Colonic mucosa (tissue), 4 donors: ENCODE results near the gene CTSF. TPM values are rescaled to one million over a fixed set of nuclear protein-coding genes. Genes with fewer than 3 reads are reported as not detected.

Source experiments
- DNase-seq: peaks from one replicate; pipeline ENCODE4 v3.0.0-alpha.2; 2020
- H3K27ac ChIP-seq: fragments of 200-600 bp; one replicate; pipeline ENCODE4 v1.8.0; 2021
- H3K27me3 ChIP-seq: fragments of 200-600 bp; one replicate; pipeline ENCODE4 v1.8.0; 2021
- H3K36me3 ChIP-seq: fragments of 200-600 bp; one replicate; pipeline ENCODE4 v1.8.0; 2021
- H3K4me1 ChIP-seq: fragments of 200-600 bp; one replicate; pipeline ENCODE4 v1.8.0; 2021; ENCODE audit warnings: mild to moderate bottlenecking
- H3K4me3 ChIP-seq: fragments of 200-600 bp; one replicate; pipeline ENCODE4 v1.8.0; 2021
- H3K9ac ChIP-seq, 2 donors: one replicate each; pipeline ENCODE4 v1.7.0; 2013; ENCODE audit warnings: control low read depth in 2 of 2, low read depth in 2 of 2, low read length in 2 of 2
- H3K9me3 ChIP-seq: fragments of 200-600 bp; one replicate; pipeline ENCODE4 v1.8.0; 2021
- intact Hi-C: fragments of 100-400 bp; cut with DNase I; formaldehyde crosslinking; loops from one replicate; pipeline ENCODE4 v1.14.1; 2022
- total RNA-seq, 2 donors: library from RNA; stranded (reverse); fragmentation: NEBNext Ultra II Directional in 1 of 2; extraction: Animal tissue kit (Norgen Biotek cat#: 25700) in 1 of 2; gene quantifications; one replicate each; pipeline ENCODE4 v1.2.1, GENCODE V29; 2021
- TF ChIP-seq, protein P1 (sequence below): fragments of 200-600 bp; IDR thresholded peaks from one replicate; pipeline ENCODE4 v1.8.0; 2022; ENCODE audit warnings: antibody characterized with exemption, mild to moderate bottlenecking
- donor health status: healthy.
- donor health status: DM: no; HTN: no; CAD: no.
- donor health status: DM: no; HTN: no; CAD: no.

Gene CTSF
- total RNA-seq, 2 donors from 2014 or later: 3.1 to 17.3 TPM

DNA sequence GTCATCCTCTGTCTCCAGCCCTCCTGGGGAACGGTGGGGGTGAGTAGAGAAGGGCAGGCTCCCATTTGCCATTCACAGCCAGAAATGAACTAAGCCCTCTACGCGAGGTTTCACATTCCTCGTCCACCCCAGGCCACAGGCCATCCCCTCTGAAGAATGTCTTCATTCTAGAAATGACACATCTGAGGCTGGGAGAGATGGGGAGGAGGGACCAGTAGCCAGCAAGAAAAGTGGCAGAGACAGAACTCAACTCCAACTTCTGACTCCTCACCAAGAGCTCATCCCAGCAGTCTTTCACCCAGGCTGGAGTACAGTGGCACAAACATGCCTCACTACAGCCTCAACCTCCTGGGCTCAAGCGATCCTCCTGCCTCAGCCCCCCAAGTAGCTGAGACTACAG, 3.4 kb downstream of the CTSF start:
- Histone ChIP-seq H3K27me3 (peaks cover 4% of the 10 kb centered on the region), H3K4me1 (no peaks in the 10 kb centered on the region), H3K9me3 (no peaks in the 10 kb centered on the region), H3K27ac (no peak overlapping the region), H3K9ac (no peak overlapping the region), H3K4me3 (no peak overlapping the region), H3K36me3 (no peaks in the 10 kb centered on the region)
- TF ChIP-seq, protein P1, sequence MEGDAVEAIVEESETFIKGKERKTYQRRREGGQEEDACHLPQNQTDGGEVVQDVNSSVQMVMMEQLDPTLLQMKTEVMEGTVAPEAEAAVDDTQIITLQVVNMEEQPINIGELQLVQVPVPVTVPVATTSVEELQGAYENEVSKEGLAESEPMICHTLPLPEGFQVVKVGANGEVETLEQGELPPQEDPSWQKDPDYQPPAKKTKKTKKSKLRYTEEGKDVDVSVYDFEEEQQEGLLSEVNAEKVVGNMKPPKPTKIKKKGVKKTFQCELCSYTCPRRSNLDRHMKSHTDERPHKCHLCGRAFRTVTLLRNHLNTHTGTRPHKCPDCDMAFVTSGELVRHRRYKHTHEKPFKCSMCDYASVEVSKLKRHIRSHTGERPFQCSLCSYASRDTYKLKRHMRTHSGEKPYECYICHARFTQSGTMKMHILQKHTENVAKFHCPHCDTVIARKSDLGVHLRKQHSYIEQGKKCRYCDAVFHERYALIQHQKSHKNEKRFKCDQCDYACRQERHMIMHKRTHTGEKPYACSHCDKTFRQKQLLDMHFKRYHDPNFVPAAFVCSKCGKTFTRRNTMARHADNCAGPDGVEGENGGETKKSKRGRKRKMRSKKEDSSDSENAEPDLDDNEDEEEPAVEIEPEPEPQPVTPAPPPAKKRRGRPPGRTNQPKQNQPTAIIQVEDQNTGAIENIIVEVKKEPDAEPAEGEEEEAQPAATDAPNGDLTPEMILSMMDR: no peak
- intact Hi-C loops: no loop called here
- DNase-seq: no peak

DNA sequence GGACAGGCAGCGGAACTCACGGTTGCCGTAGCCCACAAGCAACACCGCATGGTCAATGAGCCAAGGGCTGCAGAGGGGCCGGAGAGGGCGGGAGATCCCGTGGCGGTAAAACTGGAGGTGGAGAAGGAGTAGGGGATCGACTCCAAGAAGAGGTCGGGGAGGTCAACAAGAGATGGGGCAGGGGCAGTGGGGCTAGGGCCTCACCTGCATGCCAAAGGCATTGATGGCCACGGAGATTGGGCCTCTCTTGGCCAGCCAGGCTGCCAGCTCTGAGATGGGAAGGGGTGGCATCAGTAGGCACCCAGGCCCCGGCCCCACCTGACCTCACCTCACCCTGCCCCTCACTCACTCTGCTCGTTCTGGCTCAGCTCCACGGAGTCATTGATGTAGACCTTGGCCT, 3.9 kb downstream of the CTSF start:
- H3K9ac ChIP-seq: no peak overlapping the region
- H3K9me3 ChIP-seq: no peaks in the 10 kb centered on the region
- TF ChIP-seq, protein P1: no peak
- no peak overlapping the region for H3K27ac ChIP-seq
- H3K27me3 ChIP-seq: peaks cover 4% of the 10 kb centered on the region
- no peak for DNase-seq
- H3K36me3 ChIP-seq: no peaks in the 10 kb centered on the region
- H3K4me1 ChIP-seq: no peaks in the 10 kb centered on the region
- intact Hi-C loops: no loop called here
- no peak overlapping the region for H3K4me3 ChIP-seq

DNA sequence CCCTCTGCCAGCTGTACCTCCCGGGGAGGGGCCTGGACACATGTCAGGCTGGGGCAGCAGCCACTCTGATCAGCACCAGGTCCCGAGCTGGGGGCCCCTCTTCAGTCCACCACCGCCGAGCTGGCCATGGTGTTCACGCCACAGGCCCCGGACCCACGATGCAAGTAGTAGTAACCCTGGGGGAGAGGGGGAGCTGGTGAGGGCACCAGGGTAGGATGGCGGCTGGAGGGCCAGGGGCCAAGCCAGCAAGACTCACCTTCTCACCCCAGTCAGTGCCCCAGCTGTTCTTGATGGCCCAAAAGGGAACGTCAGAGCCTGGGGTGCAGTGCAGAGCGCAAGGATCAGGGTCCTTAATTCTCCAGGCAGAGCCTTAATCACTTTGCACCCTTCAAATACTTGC, 4.6 kb downstream of the CTSF start:
- H3K27me3 ChIP-seq: peaks cover 4% of the 10 kb centered on the region
- TF ChIP-seq, protein P1: no peak
- no peak overlapping the region for H3K4me3 ChIP-seq
- H3K9me3 ChIP-seq: no peaks in the 10 kb centered on the region
- H3K4me1 ChIP-seq: no peaks in the 10 kb centered on the region
- no peak for DNase-seq
- no peak overlapping the region for H3K9ac ChIP-seq
- H3K27ac ChIP-seq: no peak overlapping the region
- intact Hi-C loops: no loop called here
- H3K36me3 ChIP-seq: no peaks in the 10 kb centered on the region

DNA sequence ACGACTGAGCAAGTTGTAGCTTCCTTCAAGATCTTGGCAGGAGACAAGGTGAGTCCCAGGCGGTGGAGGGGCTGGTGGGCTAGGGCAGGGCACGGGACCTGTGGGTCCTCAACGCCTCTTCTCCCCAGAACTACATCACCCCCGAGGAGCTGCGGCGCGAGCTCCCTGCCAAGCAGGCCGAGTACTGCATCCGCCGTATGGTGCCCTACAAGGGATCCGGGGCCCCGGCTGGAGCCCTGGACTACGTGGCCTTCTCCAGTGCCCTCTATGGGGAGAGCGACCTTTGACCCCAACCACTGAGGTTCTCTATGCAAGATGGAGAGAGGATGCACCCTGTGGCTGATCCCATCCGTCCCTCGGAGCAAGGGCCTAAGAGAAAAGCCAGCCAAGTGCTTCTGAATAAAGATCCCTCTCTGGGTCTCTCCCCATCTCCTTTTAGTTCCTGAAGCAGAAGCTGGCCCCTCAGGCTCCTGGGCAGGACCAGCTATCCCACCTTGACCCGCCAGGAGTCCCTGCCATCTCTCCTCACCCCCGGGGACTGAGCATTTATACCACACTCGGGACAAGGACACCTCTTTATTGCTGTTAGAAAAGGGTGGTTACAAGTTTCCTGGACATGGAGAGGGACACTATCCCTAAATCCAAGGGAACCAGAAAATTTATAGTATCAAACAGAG, 5.4 kb downstream of the CTSF start:
- no peaks in the 10 kb centered on the region for H3K4me1 ChIP-seq
- H3K36me3 ChIP-seq: no peaks in the 10 kb centered on the region
- no peak overlapping the region for H3K4me3 ChIP-seq
- intact Hi-C loops: no loop called here
- no peak overlapping the region for H3K27ac ChIP-seq
- no peaks in the 10 kb centered on the region for H3K9me3 ChIP-seq
- no peak for DNase-seq
- no peak overlapping the region for H3K9ac ChIP-seq
- H3K27me3 ChIP-seq: peaks cover 3% of the 10 kb centered on the region
- TF ChIP-seq, protein P1: no peak

DNA sequence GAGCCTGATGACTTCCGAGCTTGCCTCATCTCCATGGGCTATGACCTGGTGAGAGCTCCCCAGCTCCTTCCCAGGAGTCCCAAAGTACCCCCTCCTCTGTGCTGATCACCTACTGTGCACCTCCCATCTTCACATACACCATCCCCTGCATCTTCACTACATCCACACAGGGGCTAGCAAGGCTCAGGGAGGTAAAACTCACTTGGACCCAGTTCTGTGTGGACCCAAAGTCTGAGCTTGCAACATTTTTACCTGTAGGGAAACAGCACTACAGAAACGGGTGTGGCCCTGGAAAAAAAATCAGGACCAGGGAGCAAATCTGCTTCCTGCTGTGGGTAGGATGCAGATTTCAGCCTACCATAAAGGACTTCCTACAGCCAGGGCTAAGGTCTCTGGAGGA, 6.1 kb downstream of the CTSF start:
- no peaks in the 10 kb centered on the region for H3K36me3 ChIP-seq
- intact Hi-C loops: no loop called here
- H3K27me3 ChIP-seq: no peaks in the 10 kb centered on the region
- TF ChIP-seq, protein P1: no peak
- H3K9me3 ChIP-seq: no peaks in the 10 kb centered on the region
- no peak overlapping the region for H3K4me3 ChIP-seq
- H3K4me1 ChIP-seq: no peaks in the 10 kb centered on the region
- no peak overlapping the region for H3K27ac ChIP-seq
- DNase-seq: no peak
- no peak overlapping the region for H3K9ac ChIP-seq
